ENCODE measurements around the gene STARD10.

STARD10 gene

GRCh38 chr11:72719144-72719543 is 74.7 kb downstream of the STARD10 start:
- no peak for DNase-seq (ENCODE audit: extremely low read depth, low read depth)
- TF ChIP-seq, protein P1, sequence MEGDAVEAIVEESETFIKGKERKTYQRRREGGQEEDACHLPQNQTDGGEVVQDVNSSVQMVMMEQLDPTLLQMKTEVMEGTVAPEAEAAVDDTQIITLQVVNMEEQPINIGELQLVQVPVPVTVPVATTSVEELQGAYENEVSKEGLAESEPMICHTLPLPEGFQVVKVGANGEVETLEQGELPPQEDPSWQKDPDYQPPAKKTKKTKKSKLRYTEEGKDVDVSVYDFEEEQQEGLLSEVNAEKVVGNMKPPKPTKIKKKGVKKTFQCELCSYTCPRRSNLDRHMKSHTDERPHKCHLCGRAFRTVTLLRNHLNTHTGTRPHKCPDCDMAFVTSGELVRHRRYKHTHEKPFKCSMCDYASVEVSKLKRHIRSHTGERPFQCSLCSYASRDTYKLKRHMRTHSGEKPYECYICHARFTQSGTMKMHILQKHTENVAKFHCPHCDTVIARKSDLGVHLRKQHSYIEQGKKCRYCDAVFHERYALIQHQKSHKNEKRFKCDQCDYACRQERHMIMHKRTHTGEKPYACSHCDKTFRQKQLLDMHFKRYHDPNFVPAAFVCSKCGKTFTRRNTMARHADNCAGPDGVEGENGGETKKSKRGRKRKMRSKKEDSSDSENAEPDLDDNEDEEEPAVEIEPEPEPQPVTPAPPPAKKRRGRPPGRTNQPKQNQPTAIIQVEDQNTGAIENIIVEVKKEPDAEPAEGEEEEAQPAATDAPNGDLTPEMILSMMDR (IDR thresholded peaks at IDR 0.05; ENCODE audit: low read depth, low read length, missing control alignments): no peak
- no peak overlapping the region for H3K4me3 ChIP-seq (replicated peaks; ENCODE audit: low read depth, low read length)

- DNase-seq (ENCODE audit: extremely low read depth, low read depth): no peak
- no peak overlapping the region for H3K4me3 ChIP-seq (replicated peaks; ENCODE audit: low read depth, low read length)
- TF ChIP-seq, protein P1 (IDR thresholded peaks at IDR 0.05; ENCODE audit: low read depth, low read length, missing control alignments): no peak
Measured at GRCh38 chr11:72718101-72718501, 75.7 kb downstream of the STARD10 start.

DNA sequence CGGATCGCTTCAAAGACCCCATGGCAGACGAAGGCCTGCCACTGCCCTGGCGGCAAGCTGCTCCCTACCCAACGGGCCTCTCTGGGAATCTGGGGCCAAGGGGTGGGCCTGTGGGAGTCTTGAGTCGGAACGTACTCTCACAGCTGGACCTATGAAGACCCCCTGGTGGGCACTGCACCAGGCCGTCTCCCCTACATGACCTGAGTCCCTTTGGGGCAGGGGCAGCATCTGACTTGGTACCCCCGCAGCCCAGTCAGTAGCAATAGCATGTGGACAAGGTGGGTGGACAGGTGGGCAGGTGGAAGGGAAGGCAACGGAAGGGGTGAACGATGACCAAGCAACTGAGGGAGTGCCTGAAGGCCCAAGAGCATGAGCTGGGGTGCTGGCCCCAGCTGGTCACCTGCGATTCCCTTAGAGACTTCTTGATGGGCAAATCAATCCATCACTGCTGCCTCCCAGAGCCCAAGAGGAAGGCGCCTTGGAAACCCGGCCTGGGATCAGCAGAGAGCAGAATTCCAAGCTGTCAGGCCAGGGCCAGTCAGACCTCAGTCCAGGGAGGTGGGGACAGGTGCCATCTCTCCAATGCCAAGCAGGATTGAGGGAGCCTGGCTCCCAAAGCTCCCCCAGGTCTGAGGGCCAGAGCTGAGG is 76.9 kb downstream of the STARD10 start:
- no peak overlapping the region for H3K4me3 ChIP-seq (replicated peaks; ENCODE audit: low read depth, low read length)
- DNase-seq (ENCODE audit: extremely low read depth, low read depth): no peak
- TF ChIP-seq, protein P1 (IDR thresholded peaks at IDR 0.05; ENCODE audit: low read depth, low read length, missing control alignments): no peak

DNA sequence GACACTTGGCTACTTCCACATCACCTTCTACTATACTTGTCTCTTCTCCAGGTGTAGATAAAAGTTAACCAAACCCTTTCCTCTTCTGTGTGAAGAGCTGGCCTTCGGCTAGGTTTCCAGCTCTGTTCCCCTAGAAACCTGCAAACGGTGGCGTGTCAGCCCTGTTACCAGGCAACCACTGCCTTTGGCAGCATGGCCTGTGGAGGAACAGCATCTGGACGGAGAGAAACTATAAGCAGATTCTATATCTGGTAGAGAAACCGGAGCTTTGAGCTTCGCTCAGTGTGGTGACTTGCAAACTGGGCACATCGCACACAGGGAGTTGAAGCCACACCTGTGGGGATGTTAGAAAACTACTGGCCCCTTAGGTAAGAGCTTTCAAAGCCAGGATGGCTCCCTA is 77.6 kb downstream of the STARD10 start:
- no peak overlapping the region for H3K4me3 ChIP-seq (replicated peaks; ENCODE audit: low read depth, low read length)
- TF ChIP-seq, protein P1 (IDR thresholded peaks at IDR 0.05; ENCODE audit: low read depth, low read length, missing control alignments): no peak
- DNase-seq (ENCODE audit: extremely low read depth, low read depth): no peak

DNA sequence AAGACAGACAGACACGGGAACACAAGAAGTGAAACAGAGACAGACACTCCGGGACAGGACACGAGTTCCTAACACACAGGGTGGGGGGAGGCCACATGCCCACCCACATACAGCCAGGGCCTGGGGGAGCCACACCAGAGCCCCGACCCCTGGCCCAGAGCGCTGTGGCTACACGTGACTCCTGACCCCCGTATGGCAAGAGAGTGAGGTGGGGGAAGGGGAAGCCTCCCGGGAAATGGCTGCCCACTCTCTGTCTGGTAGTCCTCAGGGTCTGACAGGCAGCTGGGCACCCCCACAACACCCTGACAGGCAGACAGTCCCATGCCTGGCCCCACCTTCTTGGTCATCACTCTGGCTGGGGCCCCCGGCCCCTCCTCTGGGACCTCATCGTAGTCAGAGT is 81.0 kb downstream of the STARD10 start:
- TF ChIP-seq, protein P1 (IDR thresholded peaks at IDR 0.05; ENCODE audit: low read depth, low read length, missing control alignments): no peak
- no peak for DNase-seq (ENCODE audit: extremely low read depth, low read depth)
- no peak overlapping the region for H3K4me3 ChIP-seq (replicated peaks; ENCODE audit: low read depth, low read length)

GRCh38 chr11:72712168-72712751 is 81.6 kb downstream of the STARD10 start:
- no peak for DNase-seq (ENCODE audit: extremely low read depth, low read depth)

More at GRCh38 chr11:72712168-72712751, 81.6 kb downstream of the STARD10 start:
- H3K4me3 ChIP-seq (replicated peaks; ENCODE audit: low read depth, low read length): no peak overlapping the region
- TF ChIP-seq, protein P1 (IDR thresholded peaks at IDR 0.05; ENCODE audit: low read depth, low read length, missing control alignments): no peak

All from HFF-Myc (cell line).